NCI-H2196 treated with DMSO at 0.1 percent for 48 hours (cell line): ENCODE data around the gene MOBP.
"Not testable (repeated sequence)": the region's sequence is repeated elsewhere in the genome, so short reads cannot be mapped to it uniquely, and the experiment has no call there.

ENCODE experiments used
- DNase-seq: peaks from one replicate; lab custom pipeline; 2025; ENCODE audit not compliant: unreplicated experiment; lab: John Stamatoyannopoulos, UW

Gene MOBP

GRCh38 chr3:39467394-39468107 is at the start of gene MOBP:
Gene MOBP, plus strand, starts transcription at chr3:39467680. Its CDS starts 34,390 bp downstream, at chr3:39502070.
- no peak for DNase-seq

- DNase-seq: not testable (repeated sequence)
Observed at GRCh38 chr3:39418556-39419225, 48.8 kb upstream of the MOBP start.

GRCh38 chr3:39419742-39420315 is 47.7 kb upstream of the MOBP start:
- DNase-seq: no peak

- no peak for DNase-seq
Observed at GRCh38 chr3:39420543-39420942, 46.9 kb upstream of the MOBP start.

GRCh38 chr3:39423436-39423970 is 44.0 kb upstream of the MOBP start:
- DNase-seq: no peak

DNA sequence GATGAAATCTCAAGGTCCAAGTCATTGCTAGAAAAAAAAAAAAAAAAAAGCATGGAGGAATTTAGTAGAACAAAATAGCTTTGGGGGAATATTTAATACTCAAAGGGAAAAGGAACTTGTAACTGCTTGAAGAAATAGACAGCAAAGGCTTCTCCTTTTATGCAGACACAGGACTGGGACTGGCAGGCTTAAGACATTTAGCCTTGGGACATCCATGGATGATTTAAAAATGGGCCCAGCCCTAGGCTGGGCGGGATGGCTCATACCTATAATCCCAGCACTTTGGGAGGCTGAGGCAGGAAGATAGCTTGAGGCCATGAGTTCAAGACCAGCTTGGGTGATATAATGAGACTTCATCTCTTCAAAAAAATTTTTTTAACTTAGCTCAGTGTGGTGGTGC is 41.2 kb upstream of the MOBP start:
- no peak for DNase-seq

DNA sequence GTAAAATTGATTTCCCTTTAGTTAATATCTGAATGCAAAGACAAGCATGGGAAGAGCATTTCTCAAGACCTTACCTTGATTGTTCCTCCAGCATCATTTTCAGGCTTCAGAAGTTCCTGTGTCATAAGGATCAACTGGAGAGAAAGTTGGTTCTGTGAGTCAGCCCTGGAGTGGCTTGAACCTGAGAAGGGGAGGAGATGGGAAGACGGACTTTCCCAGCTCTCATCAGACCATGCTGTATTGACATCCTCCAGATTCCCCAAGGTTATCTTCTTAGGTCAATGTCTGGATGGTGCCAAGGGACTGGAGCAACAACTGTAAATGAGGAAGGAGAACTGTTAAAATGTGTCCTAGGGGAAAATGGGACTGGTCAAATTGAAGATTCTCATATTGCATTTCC is 40.0 kb upstream of the MOBP start:
- DNase-seq: no peak

GRCh38 chr3:39428745-39429201 is 38.7 kb upstream of the MOBP start:
- DNase-seq: no peak

GRCh38 chr3:39429466-39429865 is 38.0 kb upstream of the MOBP start:
- DNase-seq: no peak

DNA sequence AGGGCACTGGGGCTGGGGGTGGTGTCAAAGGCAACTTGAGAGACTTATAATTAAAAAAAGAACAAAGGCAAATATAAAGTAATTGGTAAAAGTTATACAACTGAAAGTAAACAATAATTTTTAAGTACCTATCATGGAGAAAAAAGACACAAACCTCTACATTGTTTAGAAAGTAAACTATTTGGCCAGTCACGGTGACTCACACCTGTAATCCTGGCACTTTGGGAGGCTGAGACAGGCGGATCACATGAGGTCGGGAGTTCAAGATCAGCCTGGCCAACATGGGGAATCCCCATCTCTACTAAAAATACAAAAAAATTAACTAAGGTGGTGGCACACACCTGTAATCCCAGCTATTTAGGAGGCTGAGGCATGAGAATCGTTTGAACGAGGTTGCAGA is 35.1 kb upstream of the MOBP start:
- no peak for DNase-seq

DNA sequence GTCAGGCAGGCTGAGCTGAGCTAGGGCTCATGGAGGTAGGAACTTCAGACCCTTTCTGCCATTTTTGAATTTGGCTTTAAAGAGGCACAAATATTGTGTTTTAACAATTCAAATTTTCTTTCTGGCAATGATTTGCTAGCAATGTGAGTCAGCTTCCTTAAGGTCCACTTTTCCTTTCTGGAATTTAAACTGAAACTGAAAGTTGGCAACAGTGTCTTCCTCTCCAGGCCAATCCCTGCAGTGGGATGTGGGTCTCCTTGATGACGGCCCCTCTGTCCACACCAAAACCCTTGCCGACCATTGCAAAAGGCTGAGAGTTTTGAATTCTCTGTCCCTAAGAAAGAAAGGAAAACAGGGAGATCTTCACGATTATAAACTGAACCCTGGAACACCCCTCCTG is 33.8 kb upstream of the MOBP start:
- DNase-seq: no peak

DNA sequence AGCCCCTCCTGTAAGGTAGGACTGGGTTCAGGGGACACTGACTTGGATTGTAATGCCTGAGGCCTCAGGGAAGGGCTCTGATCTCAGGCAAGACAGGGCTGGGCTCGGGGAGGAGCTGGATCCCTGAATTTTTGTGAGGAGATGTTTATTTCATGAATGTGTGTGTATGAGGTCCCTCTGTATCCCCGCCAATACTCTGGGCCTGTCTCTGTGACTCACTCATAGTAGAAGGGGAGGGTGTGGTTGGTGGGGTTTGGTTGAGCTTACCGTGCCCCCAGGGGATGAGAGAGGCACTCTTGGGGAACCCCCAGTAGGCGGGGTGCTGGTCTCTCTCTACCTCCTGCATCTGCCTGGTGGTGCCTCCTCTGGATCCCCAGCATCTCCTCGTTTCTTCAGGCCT is 32.9 kb upstream of the MOBP start:
- DNase-seq: no peak

GRCh38 chr3:39435006-39435748 is 32.3 kb upstream of the MOBP start:
- DNase-seq: no peak

- DNase-seq: no peak
Observed at GRCh38 chr3:39438880-39439279, 28.6 kb upstream of the MOBP start.

GRCh38 chr3:39440316-39440715 is 27.2 kb upstream of the MOBP start:
- DNase-seq: no peak

- DNase-seq: no peak
Observed at GRCh38 chr3:39443530-39443929, 23.9 kb upstream of the MOBP start.

DNA sequence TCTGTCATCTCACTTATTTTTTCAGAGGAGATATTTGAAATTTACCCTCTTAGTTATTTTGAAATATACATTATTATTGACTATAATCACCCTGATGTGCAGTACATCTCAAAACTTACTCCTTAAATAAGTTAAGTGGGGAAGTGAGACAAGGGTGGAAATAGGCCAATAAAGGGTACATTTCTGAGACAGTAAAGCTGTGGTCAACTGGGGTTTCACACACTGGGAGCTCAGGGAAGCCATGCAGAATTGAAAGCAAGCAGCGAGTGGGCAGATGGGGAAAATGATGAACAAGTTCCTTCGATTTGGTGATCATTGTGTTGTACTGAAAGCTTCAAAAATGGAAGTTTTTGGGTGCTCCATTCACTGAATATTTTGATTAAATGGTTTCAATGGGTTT is 21.6 kb upstream of the MOBP start:
- no peak for DNase-seq

GRCh38 chr3:39446444-39446843 is 21.0 kb upstream of the MOBP start:
- DNase-seq: no peak

DNA sequence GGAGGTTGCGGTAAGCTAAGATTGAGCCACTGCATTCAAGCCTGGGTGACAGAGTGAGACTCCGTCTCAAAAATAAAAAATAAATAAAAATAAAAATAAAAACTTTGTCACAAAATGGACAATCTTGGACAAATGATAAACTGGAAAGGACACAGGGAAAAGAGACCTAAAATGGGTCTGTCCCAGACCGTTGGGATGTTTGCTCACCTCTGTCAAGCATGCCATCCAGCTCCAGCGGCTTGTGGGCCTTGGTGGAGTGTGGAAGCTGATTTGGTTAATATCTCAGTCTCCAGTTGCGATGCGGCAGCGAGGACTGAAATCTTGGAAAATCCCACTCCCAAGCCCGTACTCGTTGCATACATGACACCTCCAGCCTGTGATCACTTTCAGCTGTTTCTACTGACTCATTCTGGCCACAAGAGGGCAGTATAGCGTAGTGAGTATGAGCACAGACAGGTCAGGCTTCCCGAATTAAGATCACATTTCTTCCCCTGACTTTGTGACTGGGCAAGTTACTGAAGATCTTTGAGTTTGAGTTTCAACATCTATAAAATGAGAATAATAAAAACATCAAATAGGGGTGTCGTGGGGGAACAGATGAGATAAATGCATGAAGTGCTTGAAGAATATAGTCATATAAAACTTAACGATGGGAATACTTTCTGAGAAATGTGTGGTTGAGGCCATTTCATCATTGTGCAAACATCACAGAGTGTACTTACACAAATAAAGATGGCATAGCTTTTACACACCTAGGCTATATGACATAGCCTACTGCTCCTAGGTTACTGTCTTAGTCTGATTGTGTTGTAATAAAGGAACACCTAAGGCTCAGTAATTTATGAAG is 19.6 kb upstream of the MOBP start:
- DNase-seq: peak; percentile 43

GRCh38 chr3:39448506-39449233 is 18.8 kb upstream of the MOBP start:
- DNase-seq: no peak
